ENCODE results near the gene ARHGAP6. TPM values are rescaled to one million over a fixed set of nuclear protein-coding genes. Genes with fewer than 3 reads are reported as not detected.

The ARHGAP6 gene
- total and polyA plus RNA-seq, 9 of the 15 experiments (the other 6 are each of a cell fraction or from before 2014, with no cell fraction given) = 12.5 to 63.6 (median 41.8) TPM

- no peak for TF ChIP-seq ZMIZ1 (IDR thresholded peaks at IDR 0.05; ENCODE audit: low read depth in 2 of 2, low read length in 2 of 2)
- peak in 1 of 2 experiments; percentile 46; a peak in 1 of 4 replicates for TF ChIP-seq HDAC1 (IDR thresholded peaks at IDR 0.05)
- TF ChIP-seq, protein P1, sequence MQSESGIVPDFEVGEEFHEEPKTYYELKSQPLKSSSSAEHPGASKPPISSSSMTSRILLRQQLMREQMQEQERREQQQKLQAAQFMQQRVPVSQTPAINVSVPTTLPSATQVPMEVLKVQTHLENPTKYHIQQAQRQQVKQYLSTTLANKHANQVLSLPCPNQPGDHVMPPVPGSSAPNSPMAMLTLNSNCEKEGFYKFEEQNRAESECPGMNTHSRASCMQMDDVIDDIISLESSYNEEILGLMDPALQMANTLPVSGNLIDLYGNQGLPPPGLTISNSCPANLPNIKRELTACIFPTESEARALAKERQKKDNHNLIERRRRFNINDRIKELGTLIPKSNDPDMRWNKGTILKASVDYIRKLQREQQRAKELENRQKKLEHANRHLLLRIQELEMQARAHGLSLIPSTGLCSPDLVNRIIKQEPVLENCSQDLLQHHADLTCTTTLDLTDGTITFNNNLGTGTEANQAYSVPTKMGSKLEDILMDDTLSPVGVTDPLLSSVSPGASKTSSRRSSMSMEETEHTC (IDR thresholded peaks at IDR 0.05) = no peak
- no peak for TF ChIP-seq MECOM (CRISPR knock-in tag; IDR thresholded peaks at IDR 0.05)
- TF ChIP-seq NCOA1 (IDR thresholded peaks at IDR 0.05; ENCODE audit: low read depth) = no peak
- TF ChIP-seq HNRNPH1 (optimal IDR thresholded peaks at IDR 0.05; ENCODE audit: low read depth, low read length) = no peak
- TF ChIP-seq, protein P2, sequence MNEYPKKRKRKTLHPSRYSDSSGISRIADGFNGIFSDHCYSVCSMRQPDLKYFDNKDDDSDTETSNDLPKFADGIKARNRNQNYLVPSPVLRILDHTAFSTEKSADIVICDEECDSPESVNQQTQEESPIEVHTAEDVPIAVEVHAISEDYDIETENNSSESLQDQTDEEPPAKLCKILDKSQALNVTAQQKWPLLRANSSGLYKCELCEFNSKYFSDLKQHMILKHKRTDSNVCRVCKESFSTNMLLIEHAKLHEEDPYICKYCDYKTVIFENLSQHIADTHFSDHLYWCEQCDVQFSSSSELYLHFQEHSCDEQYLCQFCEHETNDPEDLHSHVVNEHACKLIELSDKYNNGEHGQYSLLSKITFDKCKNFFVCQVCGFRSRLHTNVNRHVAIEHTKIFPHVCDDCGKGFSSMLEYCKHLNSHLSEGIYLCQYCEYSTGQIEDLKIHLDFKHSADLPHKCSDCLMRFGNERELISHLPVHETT (CRISPR knock-in tag; conservative IDR thresholded peaks at IDR 0.05 in 1 of 2, IDR thresholded peaks at IDR 0.05 in 1 of 2) = 0 out of 4 replicates have a peak, but pooled peaks of 1 of the 2 experiments have one; percentile 30
- peak; percentile 69 for TF ChIP-seq ZNF766 (CRISPR knock-in tag; conservative IDR thresholded peaks at IDR 0.05)
- TF ChIP-seq POLR2A (conservative IDR thresholded peaks at IDR 0.05) = peak; percentile 73
- TF ChIP-seq ZBTB17 (CRISPR knock-in tag; IDR thresholded peaks at IDR 0.05) = no peak
- TF ChIP-seq SMARCC2 (IDR thresholded peaks at IDR 0.05; ENCODE audit: low read depth) = no peak
- no peak for TF ChIP-seq GTF2A2 (tag; IDR thresholded peaks at IDR 0.05)
- no peak for TF ChIP-seq ZNF146 (CRISPR knock-in tag; IDR thresholded peaks at IDR 0.05; ENCODE audit: unreplicated experiment)
- TF ChIP-seq LARP7 (IDR thresholded peaks at IDR 0.05) = no peak
- TF ChIP-seq NR3C1 (CRISPR knock-in tag; IDR thresholded peaks at IDR 0.05) = no peak
- no peak for TF ChIP-seq HMGN3 (IDR thresholded peaks at IDR 0.05; ENCODE audit: borderline replicate concordance, extremely low read depth, insufficient read length, low read depth, low read length)
- TF ChIP-seq RNF2 (IDR thresholded peaks at IDR 0.05) = peak; percentile 86
- no peak for TF ChIP-seq HIVEP1 (CRISPR knock-in tag; IDR thresholded peaks at IDR 0.05)
- no peak for TF ChIP-seq HOXB6 (CRISPR knock-in tag; IDR thresholded peaks at IDR 0.05; ENCODE audit: borderline replicate concordance)
- TF ChIP-seq ZBTB33 (CRISPR knock-in tag; IDR thresholded peaks at IDR 0.05) = no peak
- TF ChIP-seq SPI1 (IDR thresholded peaks at IDR 0.05; ENCODE audit: borderline replicate concordance, low read depth, low read length) = peak; percentile 87
These were observed 242.3 kb downstream of the ARHGAP6 start (continued) for GRCh38 chrX:11423362-11423818.
